ENCODE results near the gene PLEKHB1.

GRCh38 chr11:73710964-73711363 is 64.6 kb downstream of the PLEKHB1 start:
- TF ChIP-seq CTCF (IDR thresholded peaks at IDR 0.05; ENCODE audit: poor library complexity, severe bottlenecking) (no peak), EZH2 (IDR thresholded peaks at IDR 0.05; ENCODE audit: borderline replicate concordance, insufficient read depth, low read length, poor library complexity, severe bottlenecking) (no peak), POLR2AphosphoS5 (IDR thresholded peaks at IDR 0.05) (no peak), TAF1 (IDR thresholded peaks at IDR 0.05; ENCODE audit: low read depth) (no peak), EP300 (conservative IDR thresholded peaks at IDR 0.05; ENCODE audit: poor library complexity, severe bottlenecking) (no peak), REST (IDR thresholded peaks at IDR 0.05; ENCODE audit: borderline replicate concordance) (no peak), SMC3 (conservative IDR thresholded peaks at IDR 0.05; ENCODE audit: poor library complexity) (no peak), RAD21 (conservative IDR thresholded peaks at IDR 0.05) (no peak), MXI1 (conservative IDR thresholded peaks at IDR 0.05; ENCODE audit: poor library complexity, severe bottlenecking) (no peak)
